ENCODE data around the gene FPR2. TPM values are rescaled to one million over a fixed set of nuclear protein-coding genes. Genes with fewer than 3 reads are reported as not detected.
"Not testable (repeated sequence)": the region's sequence is repeated elsewhere in the genome, so short reads cannot be mapped to it uniquely, and the experiment has no call there.

FPR2 gene
- total and polyA plus RNA-seq, 4 donors = 0.15 to 4.1 (median 2.4) TPM

- peaks cover 0 to 2% (median 0%) of the 10 kb centered on the region in 4 donors for H3K4me1 ChIP-seq (ENCODE audit: control insufficient read depth in 4 of 4, insufficient read depth in 4 of 4, low read length in 3 of 4)
- no peaks in the 10 kb centered on the region for H3K9me3 ChIP-seq (ENCODE audit: control insufficient read depth in 4 of 4, low read length in 3 of 4)
- no peak for DNase-seq (ENCODE audit: low spot score)
- H3K36me3 ChIP-seq (ENCODE audit: control insufficient read depth in 4 of 4, insufficient read depth in 3 of 4, low read depth in 1 of 4, low read length in 3 of 4) = no peaks in the 10 kb centered on the region
- TF ChIP-seq ATF3 (IDR thresholded peaks at IDR 0.05) (no peak), TAF1 (conservative IDR thresholded peaks at IDR 0.05) (no peak), HNF4A (conservative IDR thresholded peaks at IDR 0.05) (no peak), FOXA1 (IDR thresholded peaks at IDR 0.05) (no peak), RXRA (IDR thresholded peaks at IDR 0.05) (no peak), EGR1 (IDR thresholded peaks at IDR 0.05; ENCODE audit: low read depth in 2 of 2) (no peak)
- H3K27ac ChIP-seq (ENCODE audit: low read depth in 1 of 2, low read length in 2 of 2) = no peak overlapping the region
- H3K9ac ChIP-seq (ENCODE audit: low read depth in 1 of 2, low read length in 2 of 2) = no peak overlapping the region
- WGBS = 67% methylated on average over 2 of the region's 2 CpGs
- no peak overlapping the region for H3K4me3 ChIP-seq (ENCODE audit: low read depth in 1 of 3, low read length in 3 of 3)
- peaks cover 0 to 3% (median 0%) of the 10 kb centered on the region in 4 donors for H3K27me3 ChIP-seq (ENCODE audit: control insufficient read depth in 4 of 4, insufficient read depth in 4 of 4, low read length in 3 of 4)
Observed at GRCh38 chr19:51737924-51738323, 23.1 kb upstream of the FPR2 start.

- H3K4me3 ChIP-seq (ENCODE audit: low read depth in 1 of 3, low read length in 3 of 3); H3K27me3 ChIP-seq (ENCODE audit: control insufficient read depth in 4 of 4, insufficient read depth in 4 of 4, low read length in 3 of 4); DNase-seq (ENCODE audit: low spot score); H3K9me3 ChIP-seq (ENCODE audit: control insufficient read depth in 4 of 4, low read length in 3 of 4); H3K36me3 ChIP-seq (ENCODE audit: control insufficient read depth in 4 of 4, insufficient read depth in 3 of 4, low read depth in 1 of 4, low read length in 3 of 4); H3K27ac ChIP-seq (ENCODE audit: low read depth in 1 of 2, low read length in 2 of 2); H3K9ac ChIP-seq (ENCODE audit: low read depth in 1 of 2, low read length in 2 of 2); H3K4me1 ChIP-seq (ENCODE audit: control insufficient read depth in 4 of 4, insufficient read depth in 4 of 4, low read length in 3 of 4): not testable (repeated sequence)
- 85% methylated on average over 10 of the region's 10 CpGs for WGBS
Observed at GRCh38 chr19:51738523-51738922, 22.5 kb upstream of the FPR2 start.

GRCh38 chr19:51739466-51740213, 21.3 kb upstream of the FPR2 start:
- Histone ChIP-seq H3K36me3 (ENCODE audit: control insufficient read depth in 4 of 4, insufficient read depth in 3 of 4, low read depth in 1 of 4, low read length in 3 of 4) (no peaks in the 10 kb centered on the region), H3K27me3 (ENCODE audit: control insufficient read depth in 4 of 4, insufficient read depth in 4 of 4, low read length in 3 of 4) (peaks cover 0 to 3% (median 0%) of the 10 kb centered on the region in 4 donors), H3K9me3 (ENCODE audit: control insufficient read depth in 4 of 4, low read length in 3 of 4) (no peaks in the 10 kb centered on the region), H3K9ac (ENCODE audit: low read depth in 1 of 2, low read length in 2 of 2) (no peak overlapping the region), H3K4me1 (ENCODE audit: control insufficient read depth in 4 of 4, insufficient read depth in 4 of 4, low read length in 3 of 4) (peaks cover 0 to 2% (median 0%) of the 10 kb centered on the region in 4 donors), H3K27ac (ENCODE audit: low read depth in 1 of 2, low read length in 2 of 2) (no peak overlapping the region), H3K4me3 (ENCODE audit: low read depth in 1 of 3, low read length in 3 of 3) (no peak overlapping the region)
- DNase-seq (ENCODE audit: low spot score) = no peak
- WGBS = 70% methylated on average over 13 of the region's 13 CpGs
- TF ChIP-seq RXRA (IDR thresholded peaks at IDR 0.05) (no peak), HNF4G (IDR thresholded peaks at IDR 0.05) (no peak), FOXA1 (IDR thresholded peaks at IDR 0.05) (no peak), EGR1 (IDR thresholded peaks at IDR 0.05; ENCODE audit: low read depth in 2 of 2) (no peak), MAX (IDR thresholded peaks at IDR 0.05) (no peak), NR2F2 (IDR thresholded peaks at IDR 0.05) (no peak), JUND (IDR thresholded peaks at IDR 0.05) (no peak), TAF1 (conservative IDR thresholded peaks at IDR 0.05) (no peak), RAD21 (IDR thresholded peaks at IDR 0.05) (no peak), ZBTB33 (IDR thresholded peaks at IDR 0.05) (no peak), REST (IDR thresholded peaks at IDR 0.05) (no peak)
